Suprapubic skin (tissue), 4 donors: Measurements from ENCODE around the gene DMWD. TPM values are rescaled to one million over a fixed set of nuclear protein-coding genes. Genes with fewer than 3 reads are reported as not detected.
A peak's percentile ranks its signal among the peaks of the same experiment; 100 is the strongest.
"Not testable (repeated sequence)": the region's sequence is repeated elsewhere in the genome, so short reads cannot be mapped to it uniquely, and the experiment has no call there.

Experiments
- DNase-seq, 2 donors: peaks; one replicate each; pipeline ENCODE4 v3.0.0-alpha.2; 2019; ENCODE audit warnings: low spot score in 2 of 2
- H3K27ac ChIP-seq: fragments of 200-600 bp; sonication (generic); one replicate; pipeline ENCODE4 v1.5.1; 2019
- H3K27me3 ChIP-seq: fragments of 200-600 bp; sonication (generic); one replicate; pipeline ENCODE4 v1.5.1; 2019
- H3K36me3 ChIP-seq: fragments of 200-600 bp; sonication (generic); one replicate; pipeline ENCODE4 v1.5.1; 2019
- H3K4me1 ChIP-seq: fragments of 200-600 bp; sonication (generic); one replicate; pipeline ENCODE4 v1.5.1; 2019
- H3K4me3 ChIP-seq: fragments of 200-600 bp; sonication (generic); one replicate; pipeline ENCODE4 v1.5.1; 2019; ENCODE audit warnings: mild to moderate bottlenecking
- H3K9me3 ChIP-seq: fragments of 200-600 bp; sonication (generic); one replicate; pipeline ENCODE4 v1.5.1; 2019
- EP300 ChIP-seq: sonication (generic); formaldehyde crosslinking; IDR thresholded peaks from one replicate; pipeline ENCODE4 v1.6.1; 2017; ENCODE audit warnings: antibody characterized with exemption
- POLR2A ChIP-seq, 2 donors: fragments of 450-650 bp; IDR thresholded peaks; one replicate each; pipeline ENCODE4 v1.6.1; 2017; ENCODE audit warnings: antibody characterized with exemption in 2 of 2, mild to moderate bottlenecking in 2 of 2, moderate library complexity in 2 of 2
- POLR2AphosphoS5 ChIP-seq, 3 donors: sonication (generic); formaldehyde crosslinking; IDR thresholded peaks; one replicate each; pipeline ENCODE4 v1.6.1; 2017; ENCODE audit warnings: antibody characterized with exemption in 3 of 3
- WGBS: methylation state at CpG from one replicate; pipeline ENCODE4 v1.1.5; 2018; 5-methylcytosine and 5-hydroxymethylcytosine counted together
- total RNA-seq, 4 donors: library from RNA; depleted of rRNA; stranded (reverse); fragments of >200 nt; gene quantifications; one replicate each; pipeline ENCODE4 v1.1.0, GENCODE V29; 2016
- TF ChIP-seq, protein P1 (sequence below), 2 donors: fragments of 200-600 bp in 1 of 2; fragments of 450-650 bp in 1 of 2; sonication (generic) in 1 of 2; IDR thresholded peaks; one replicate each; pipeline ENCODE4 v1.5.1; 2016 to 2019; ENCODE audit warnings: antibody characterized with exemption in 2 of 2, mild to moderate bottlenecking in 1 of 2, moderate library complexity in 1 of 2

The DMWD gene
- total RNA-seq, 4 donors from 2014 or later, result 22.7 to 40.6 (median 32.0) TPM

DNA sequence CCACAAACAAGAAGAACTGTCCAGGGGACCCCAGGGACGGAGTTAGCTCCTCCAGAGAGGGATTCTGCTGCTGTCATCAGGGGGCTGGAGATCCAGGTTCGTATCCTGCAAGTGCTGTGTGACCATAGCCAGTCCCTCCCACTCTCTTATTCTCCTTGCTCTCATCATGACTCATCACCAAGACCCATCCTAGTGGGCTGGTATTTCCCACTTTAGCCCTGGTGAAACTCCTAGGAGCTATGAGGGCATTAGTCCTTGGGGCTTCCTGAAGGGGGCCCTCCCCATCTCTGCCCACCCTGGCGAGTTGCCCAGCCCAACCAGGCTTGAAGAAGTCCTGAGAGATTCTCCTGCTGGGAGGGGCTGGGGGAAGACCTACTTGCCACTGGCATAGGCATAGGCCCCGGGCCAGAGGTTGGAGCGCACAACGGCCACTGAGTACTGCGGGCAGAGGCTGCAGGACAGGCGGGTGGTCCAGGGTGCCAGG lies 7.5 kb upstream of the DMWD start:
- no peak for DNase-seq
- no peak overlapping the region for H3K27ac ChIP-seq
- H3K9me3 ChIP-seq, result no peaks in the 10 kb centered on the region
- WGBS, result 73% methylated on average over 6 of the region's 8 CpGs
- H3K36me3 ChIP-seq, result no peaks in the 10 kb centered on the region
- H3K4me1 ChIP-seq, result peaks cover 11% of the 10 kb centered on the region
- no peak for TF ChIP-seq POLR2AphosphoS5 (IDR thresholded peaks at IDR 0.05)
- no peak for TF ChIP-seq EP300
- TF ChIP-seq, protein P1, sequence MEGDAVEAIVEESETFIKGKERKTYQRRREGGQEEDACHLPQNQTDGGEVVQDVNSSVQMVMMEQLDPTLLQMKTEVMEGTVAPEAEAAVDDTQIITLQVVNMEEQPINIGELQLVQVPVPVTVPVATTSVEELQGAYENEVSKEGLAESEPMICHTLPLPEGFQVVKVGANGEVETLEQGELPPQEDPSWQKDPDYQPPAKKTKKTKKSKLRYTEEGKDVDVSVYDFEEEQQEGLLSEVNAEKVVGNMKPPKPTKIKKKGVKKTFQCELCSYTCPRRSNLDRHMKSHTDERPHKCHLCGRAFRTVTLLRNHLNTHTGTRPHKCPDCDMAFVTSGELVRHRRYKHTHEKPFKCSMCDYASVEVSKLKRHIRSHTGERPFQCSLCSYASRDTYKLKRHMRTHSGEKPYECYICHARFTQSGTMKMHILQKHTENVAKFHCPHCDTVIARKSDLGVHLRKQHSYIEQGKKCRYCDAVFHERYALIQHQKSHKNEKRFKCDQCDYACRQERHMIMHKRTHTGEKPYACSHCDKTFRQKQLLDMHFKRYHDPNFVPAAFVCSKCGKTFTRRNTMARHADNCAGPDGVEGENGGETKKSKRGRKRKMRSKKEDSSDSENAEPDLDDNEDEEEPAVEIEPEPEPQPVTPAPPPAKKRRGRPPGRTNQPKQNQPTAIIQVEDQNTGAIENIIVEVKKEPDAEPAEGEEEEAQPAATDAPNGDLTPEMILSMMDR (IDR thresholded peaks at IDR 0.05), result no peak
- TF ChIP-seq POLR2A (IDR thresholded peaks at IDR 0.05), result no peak
- no peaks in the 10 kb centered on the region for H3K27me3 ChIP-seq
- H3K4me3 ChIP-seq, result no peak overlapping the region

DNA sequence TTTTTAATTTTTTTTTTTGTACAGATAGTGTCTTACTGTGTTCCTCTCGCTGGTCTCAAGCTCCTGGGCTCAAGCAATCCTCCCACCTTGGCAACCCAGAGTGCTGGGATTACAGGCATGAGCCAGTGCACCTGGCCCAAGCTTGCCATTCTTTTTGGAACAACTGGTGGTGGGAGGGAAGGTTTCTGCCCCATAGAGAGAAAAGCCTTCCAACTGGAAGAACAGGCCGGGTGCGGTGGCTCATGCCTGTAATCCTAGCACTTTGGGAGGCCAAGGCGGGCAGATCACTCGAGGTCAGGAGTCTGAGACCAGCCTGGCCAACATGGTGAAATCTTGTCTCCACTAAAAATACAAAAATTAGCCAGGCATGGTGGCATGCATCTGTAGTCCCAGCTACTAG lies 6.9 kb upstream of the DMWD start:
- WGBS, result 55% methylated on average over 5 of the region's 5 CpGs
- H3K27me3 ChIP-seq, H3K36me3 ChIP-seq, DNase-seq, H3K9me3 ChIP-seq, H3K4me3 ChIP-seq, H3K27ac ChIP-seq: not testable (repeated sequence)
- peaks cover 11% of the 10 kb centered on the region for H3K4me1 ChIP-seq

DNA sequence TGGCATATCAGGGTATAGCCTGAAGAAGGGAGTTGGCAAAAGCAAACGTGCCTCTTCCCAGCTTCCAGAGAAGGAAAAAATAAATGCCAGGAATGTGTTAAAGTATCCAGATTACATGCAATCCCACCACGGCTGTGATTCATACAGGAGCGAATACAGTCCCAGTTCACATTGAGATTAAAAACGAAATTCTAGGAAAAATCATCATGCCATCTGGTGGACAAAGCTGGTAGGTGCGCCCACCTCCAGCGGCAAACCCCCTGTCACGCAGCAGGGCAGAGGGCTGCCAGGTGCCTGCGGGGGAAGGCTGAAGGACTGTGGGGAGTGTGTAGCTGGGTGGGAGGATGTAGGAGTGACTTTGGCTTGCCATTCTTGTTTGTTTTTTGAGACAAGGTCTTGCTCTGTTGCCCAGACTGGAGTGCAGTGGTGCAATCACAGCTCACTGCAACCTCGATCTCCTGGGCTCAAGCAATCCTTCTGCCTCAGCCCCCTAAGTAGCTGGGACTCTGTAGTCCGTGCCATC lies 6.4 kb upstream of the DMWD start:
- Histone ChIP-seq H3K4me1 (peaks cover 11% of the 10 kb centered on the region), H3K36me3 (no peaks in the 10 kb centered on the region), H3K9me3 (no peaks in the 10 kb centered on the region), H3K4me3 (no peak overlapping the region), H3K27ac (no peak overlapping the region), H3K27me3 (no peaks in the 10 kb centered on the region)
- no peak for DNase-seq
- TF ChIP-seq, protein P1 (IDR thresholded peaks at IDR 0.05), result peak; percentile 85 to 87
- no peak for TF ChIP-seq POLR2A (IDR thresholded peaks at IDR 0.05)
- 8% methylated on average over 10 of the region's 10 CpGs for WGBS

DNA sequence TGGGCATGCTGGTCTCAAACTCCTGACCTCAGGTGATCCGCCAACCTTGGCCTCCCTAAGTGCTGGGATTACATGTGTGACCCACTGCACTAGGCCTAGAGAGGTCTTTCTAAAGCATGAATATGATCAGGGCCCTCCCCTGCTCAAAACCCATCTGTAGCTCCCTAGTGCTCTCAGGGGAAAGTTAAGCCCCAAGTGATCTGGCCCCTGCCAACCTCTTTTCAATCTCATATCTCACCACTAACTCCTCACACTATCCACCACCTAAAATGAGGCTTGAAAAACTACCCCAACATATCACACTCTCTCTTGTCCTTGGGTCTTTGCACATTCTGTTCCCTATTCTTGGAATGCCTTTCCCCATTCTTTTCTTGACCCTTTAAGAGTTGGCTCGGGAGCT lies 2.0 kb upstream of the DMWD start:
- no peaks in the 10 kb centered on the region for H3K27me3 ChIP-seq
- no peak overlapping the region for H3K27ac ChIP-seq
- H3K36me3 ChIP-seq, result peaks cover 4% of the 10 kb centered on the region
- WGBS, result 78% methylated on average over 1 of the region's 2 CpGs
- no peaks in the 10 kb centered on the region for H3K9me3 ChIP-seq
- no peak overlapping the region for H3K4me3 ChIP-seq
- TF ChIP-seq POLR2A (IDR thresholded peaks at IDR 0.05) (no peak), EP300 (no peak), POLR2AphosphoS5 (IDR thresholded peaks at IDR 0.05) (no peak)
- TF ChIP-seq, protein P1 (IDR thresholded peaks at IDR 0.05), result no peak
- peaks cover 34% of the 10 kb centered on the region for H3K4me1 ChIP-seq
- no peak for DNase-seq

DNA sequence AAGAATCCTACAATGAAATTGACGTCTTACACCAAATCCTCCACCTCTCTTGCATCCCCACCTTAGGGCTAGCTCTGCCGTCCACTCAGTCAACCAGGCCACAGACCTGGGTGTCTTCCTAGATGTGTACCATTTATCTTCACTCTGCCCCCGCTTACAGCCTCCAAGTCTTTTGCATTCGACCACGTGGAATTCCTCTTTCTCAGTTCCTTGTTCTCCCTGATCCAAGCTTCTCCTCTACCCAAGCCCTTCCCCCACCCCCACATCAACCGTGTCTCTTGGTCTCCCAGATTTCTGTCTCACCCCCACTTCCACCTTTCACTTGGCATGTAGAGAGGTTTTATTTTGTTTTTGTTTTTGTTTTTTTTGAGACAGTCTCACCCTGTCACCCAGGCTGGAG lies 1.2 kb upstream of the DMWD start:
- DNase-seq, result no peak
- Histone ChIP-seq H3K4me1 (peaks cover 27% of the 10 kb centered on the region), H3K4me3 (no peak overlapping the region), H3K9me3 (no peaks in the 10 kb centered on the region), H3K36me3 (peaks cover 11% of the 10 kb centered on the region), H3K27ac (no peak overlapping the region), H3K27me3 (no peaks in the 10 kb centered on the region)
- 63% methylated on average over 6 of the region's 6 CpGs for WGBS
- TF ChIP-seq EP300, result no peak
- no peak for TF ChIP-seq POLR2AphosphoS5 (IDR thresholded peaks at IDR 0.05)
- TF ChIP-seq, protein P1 (IDR thresholded peaks at IDR 0.05), result no peak
- TF ChIP-seq POLR2A (IDR thresholded peaks at IDR 0.05), result no peak

DNA sequence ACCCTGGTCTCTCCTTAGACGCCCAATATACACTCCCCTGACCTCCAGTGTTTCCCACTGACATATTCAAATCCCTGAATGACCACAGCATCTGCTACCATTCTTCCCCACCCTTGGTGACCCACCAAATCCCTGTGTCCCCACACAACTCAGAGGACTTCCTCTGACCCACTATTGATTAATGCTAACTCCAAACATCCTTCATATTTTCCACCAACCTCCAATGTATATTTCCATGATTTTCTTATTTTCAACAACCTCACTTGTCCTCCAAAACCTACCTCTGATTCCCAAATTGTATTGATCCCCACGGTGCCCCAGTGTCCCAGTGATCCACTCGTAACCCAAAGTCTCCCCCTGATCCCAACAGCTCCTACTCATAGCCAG lies 526 bp upstream of the DMWD start:
- WGBS, result 36% methylated on average over 3 of the region's 3 CpGs
- TF ChIP-seq POLR2A (IDR thresholded peaks at IDR 0.05) (no peak), EP300 (no peak), POLR2AphosphoS5 (IDR thresholded peaks at IDR 0.05) (no peak)
- TF ChIP-seq, protein P1 (IDR thresholded peaks at IDR 0.05), result no peak
- Histone ChIP-seq H3K27me3 (no peaks in the 10 kb centered on the region), H3K36me3 (peaks cover 18% of the 10 kb centered on the region), H3K4me1 (peaks cover 24% of the 10 kb centered on the region), H3K27ac (no peak overlapping the region), H3K9me3 (no peaks in the 10 kb centered on the region), H3K4me3 (peak overlapping the region; percentile 78)
- DNase-seq, result no peak
